Thoracic aorta (tissue), 2 donors: ENCODE results near the gene PIGS. TPM values are rescaled to one million over a fixed set of nuclear protein-coding genes. Genes with fewer than 3 reads are reported as not detected.

ENCODE experiments used
- ATAC-seq: fragments of 150-250 bp; one replicate; pipeline ENCODE4 v1.8.0; 2017; ENCODE audit warnings: low read depth; ENCODE audit not compliant: insufficient number of reproducible peaks, low FRiP score
- DNase-seq: peaks from one replicate; pipeline ENCODE4 v3.0.0-alpha.2; 2020; ENCODE audit warnings: low spot score
- H3K27ac ChIP-seq, 2 donors: fragments of 200-600 bp; sonication (generic); 1 replicate in 1 of 2; 2 replicates in 1 of 2; pipeline ENCODE4 v1.5.1; 2016; ENCODE audit warnings: mild to moderate bottlenecking in 2 of 2, moderate library complexity in 2 of 2
- H3K27me3 ChIP-seq: fragments of 200-600 bp; sonication (generic); replicated peaks from 2 replicates; pipeline ENCODE4 v1.6.0; 2016; ENCODE audit warnings: mild to moderate bottlenecking; ENCODE audit not compliant: insufficient read depth
- H3K36me3 ChIP-seq: fragments of 200-600 bp; sonication (generic); one replicate; pipeline ENCODE4 v1.5.1; 2016
- H3K4me1 ChIP-seq, 2 donors: fragments of 200-600 bp; sonication (generic); 1 replicate in 1 of 2; 2 replicates in 1 of 2; pipeline versions ENCODE4 v1.5.1 to v1.6.0; 2016; ENCODE audit warnings: low read depth in 2 of 2, mild to moderate bottlenecking in 1 of 2; ENCODE audit not compliant: control insufficient read depth in 1 of 2
- H3K4me3 ChIP-seq: fragments of 200-600 bp; sonication (generic); 2 replicates; pipeline ENCODE4 v1.5.1; 2016; ENCODE audit warnings: mild to moderate bottlenecking
- H3K9me3 ChIP-seq: fragments of 200-600 bp; sonication (generic); 2 replicates; pipeline ENCODE4 v1.5.1; 2016
- total RNA-seq, 2 donors: library from RNA; depleted of rRNA; stranded (reverse); fragments of >200 nt; gene quantifications; one replicate each; pipeline versions ENCODE4 v1.1.0 to v1.2.3, GENCODE V29; 2016
- TF ChIP-seq, protein P1 (sequence below): fragments of 200-600 bp; sonication (generic); IDR thresholded peaks from one replicate; pipeline ENCODE4 v1.5.1; 2019; ENCODE audit warnings: antibody characterized with exemption

The PIGS gene
- total RNA-seq, 2 donors from 2014 or later, result 39.1 to 63.1 TPM

DNA sequence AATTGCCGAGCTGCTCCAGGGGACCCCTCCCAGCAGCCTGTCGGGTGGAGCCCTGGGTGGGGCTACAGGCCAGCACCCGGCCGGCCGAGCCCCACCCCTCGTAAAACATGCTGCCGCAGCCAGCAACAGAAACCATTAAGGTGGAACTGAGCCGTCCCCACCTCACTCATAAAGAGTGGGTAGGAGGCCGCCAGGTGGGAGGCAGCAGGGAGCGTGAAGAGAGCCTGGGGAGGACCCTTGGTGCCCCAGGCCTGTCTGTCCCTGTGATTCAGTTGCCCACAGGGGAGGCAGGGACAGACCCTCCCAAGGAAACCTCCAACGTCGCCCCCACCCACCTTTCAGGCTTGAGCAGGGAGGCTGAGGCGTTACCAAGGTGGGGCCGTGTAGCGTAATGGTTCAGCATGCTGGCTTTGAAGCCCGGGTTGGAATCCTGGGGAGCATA lies 56.7 kb downstream of the PIGS start:
- no peak overlapping the region for H3K27ac ChIP-seq
- DNase-seq (no peak), ATAC-seq (no peak)
- TF ChIP-seq, protein P1, sequence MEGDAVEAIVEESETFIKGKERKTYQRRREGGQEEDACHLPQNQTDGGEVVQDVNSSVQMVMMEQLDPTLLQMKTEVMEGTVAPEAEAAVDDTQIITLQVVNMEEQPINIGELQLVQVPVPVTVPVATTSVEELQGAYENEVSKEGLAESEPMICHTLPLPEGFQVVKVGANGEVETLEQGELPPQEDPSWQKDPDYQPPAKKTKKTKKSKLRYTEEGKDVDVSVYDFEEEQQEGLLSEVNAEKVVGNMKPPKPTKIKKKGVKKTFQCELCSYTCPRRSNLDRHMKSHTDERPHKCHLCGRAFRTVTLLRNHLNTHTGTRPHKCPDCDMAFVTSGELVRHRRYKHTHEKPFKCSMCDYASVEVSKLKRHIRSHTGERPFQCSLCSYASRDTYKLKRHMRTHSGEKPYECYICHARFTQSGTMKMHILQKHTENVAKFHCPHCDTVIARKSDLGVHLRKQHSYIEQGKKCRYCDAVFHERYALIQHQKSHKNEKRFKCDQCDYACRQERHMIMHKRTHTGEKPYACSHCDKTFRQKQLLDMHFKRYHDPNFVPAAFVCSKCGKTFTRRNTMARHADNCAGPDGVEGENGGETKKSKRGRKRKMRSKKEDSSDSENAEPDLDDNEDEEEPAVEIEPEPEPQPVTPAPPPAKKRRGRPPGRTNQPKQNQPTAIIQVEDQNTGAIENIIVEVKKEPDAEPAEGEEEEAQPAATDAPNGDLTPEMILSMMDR, result no peak
- no peaks in the 10 kb centered on the region for H3K36me3 ChIP-seq
- H3K4me1 ChIP-seq, result no peaks in the 10 kb centered on the region
- no peaks in the 10 kb centered on the region for H3K27me3 ChIP-seq
- H3K9me3 ChIP-seq, result no peaks in the 10 kb centered on the region
- no peak overlapping the region for H3K4me3 ChIP-seq

DNA sequence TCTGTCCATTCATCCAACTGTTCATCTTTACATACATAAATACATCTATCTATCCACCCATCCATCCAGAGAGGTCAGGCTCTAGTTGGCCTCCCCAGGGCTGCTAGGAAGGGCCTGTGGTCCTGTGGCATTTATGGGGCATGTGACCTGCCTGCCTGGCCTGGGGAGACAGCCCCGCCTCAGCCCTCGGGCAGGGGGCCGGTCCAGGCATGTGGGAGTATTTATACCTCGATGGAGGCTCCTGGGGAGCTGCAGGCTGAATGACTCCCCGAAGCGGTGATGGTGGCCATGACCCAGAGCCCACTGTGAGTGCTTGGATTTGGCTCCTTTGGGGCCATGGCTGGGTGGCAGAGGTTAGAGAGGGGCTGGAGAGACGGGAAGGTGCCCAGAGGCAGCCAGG lies 57.8 kb downstream of the PIGS start:
- H3K27ac ChIP-seq, result no peak overlapping the region
- no peaks in the 10 kb centered on the region for H3K36me3 ChIP-seq
- no peaks in the 10 kb centered on the region for H3K4me1 ChIP-seq
- H3K4me3 ChIP-seq, result no peak overlapping the region
- TF ChIP-seq, protein P1, result no peak
- ATAC-seq, result no peak
- no peak for DNase-seq
- H3K27me3 ChIP-seq, result no peaks in the 10 kb centered on the region
- H3K9me3 ChIP-seq, result no peaks in the 10 kb centered on the region

DNA sequence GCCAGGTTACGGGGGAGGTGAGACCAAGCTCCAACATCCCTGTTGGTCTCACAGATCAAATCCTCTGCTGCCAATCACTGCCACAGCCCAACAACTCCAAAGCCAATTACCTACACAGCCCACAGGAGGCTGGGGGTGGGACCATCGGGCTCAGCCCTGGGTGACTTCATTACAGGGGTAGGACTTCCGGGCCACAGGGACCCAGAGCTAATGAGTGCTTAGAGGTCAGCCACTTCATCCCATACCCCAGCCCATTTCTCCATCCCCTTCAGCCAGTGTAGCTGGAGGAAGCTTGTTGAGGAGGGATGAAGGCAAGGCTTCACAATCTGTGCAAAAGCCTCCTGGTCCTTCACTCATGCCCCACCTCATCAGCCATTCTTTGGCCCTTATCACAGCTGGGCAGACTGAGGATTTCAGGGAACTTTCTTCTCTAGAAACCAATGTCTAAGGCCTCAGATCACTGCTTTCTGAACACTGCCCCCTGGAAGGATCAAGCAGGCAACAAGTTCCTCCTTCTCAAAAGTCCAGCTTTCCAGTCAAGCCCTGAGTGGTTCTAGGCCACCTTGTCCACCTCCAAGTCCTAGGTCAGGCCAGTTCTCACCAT lies 59.4 kb downstream of the PIGS start:
- DNase-seq, result no peak
- ATAC-seq, result no peak
- TF ChIP-seq, protein P1, result no peak
- no peaks in the 10 kb centered on the region for H3K27me3 ChIP-seq
- no peaks in the 10 kb centered on the region for H3K9me3 ChIP-seq
- H3K4me1 ChIP-seq, result no peaks in the 10 kb centered on the region
- no peak overlapping the region for H3K27ac ChIP-seq
- H3K36me3 ChIP-seq, result no peaks in the 10 kb centered on the region
- H3K4me3 ChIP-seq, result no peak overlapping the region

DNA sequence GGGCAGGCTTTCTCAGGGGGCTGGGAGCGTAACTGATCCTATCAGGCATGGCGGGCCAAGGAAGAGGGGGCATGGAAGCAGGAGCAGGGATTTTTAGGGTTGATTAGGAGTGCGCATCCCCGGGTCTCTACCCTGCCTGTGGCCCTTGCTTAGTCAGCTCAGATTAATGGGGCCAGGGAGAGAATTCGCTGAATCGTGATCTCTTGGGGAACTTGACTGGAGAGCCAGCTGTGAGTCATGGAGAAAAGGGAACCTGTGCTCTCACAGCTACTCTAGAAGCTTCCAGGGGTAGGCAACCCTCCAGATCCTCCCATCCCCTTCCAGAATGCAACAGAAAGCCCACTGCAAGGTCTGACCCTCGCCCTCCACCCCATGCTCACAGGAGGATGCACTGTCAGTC lies 61.5 kb downstream of the PIGS start:
- H3K36me3 ChIP-seq, result no peaks in the 10 kb centered on the region
- H3K9me3 ChIP-seq, result no peaks in the 10 kb centered on the region
- H3K4me3 ChIP-seq, result no peak overlapping the region
- ATAC-seq, result no peak
- no peaks in the 10 kb centered on the region for H3K27me3 ChIP-seq
- no peak overlapping the region for H3K27ac ChIP-seq
- no peak for DNase-seq
- no peaks in the 10 kb centered on the region for H3K4me1 ChIP-seq
- TF ChIP-seq, protein P1, result no peak

DNA sequence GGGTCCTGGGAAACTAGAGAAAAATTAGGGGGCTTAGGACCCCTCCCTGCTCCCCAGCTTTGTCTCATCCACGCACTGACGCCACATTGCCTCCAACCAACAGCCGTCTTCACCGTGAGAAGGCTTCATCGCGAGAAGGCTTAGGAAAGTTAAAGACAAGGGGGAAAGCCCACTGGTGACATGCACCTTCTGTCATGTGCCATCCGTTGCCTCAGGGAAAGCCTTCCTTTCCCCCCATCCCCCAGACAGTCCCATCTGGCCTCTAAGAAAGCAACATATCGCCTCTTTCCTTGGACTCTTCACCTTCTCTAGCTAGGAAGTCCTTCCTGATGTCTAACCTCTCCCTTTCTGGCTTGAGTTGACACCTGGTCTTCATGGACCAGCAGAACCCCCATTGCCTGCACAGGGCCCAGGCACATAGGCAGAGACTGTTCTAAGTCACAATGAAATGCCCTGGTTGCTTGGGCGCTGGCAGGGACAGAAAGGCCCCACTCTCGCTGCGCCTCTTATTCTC lies 63.1 kb downstream of the PIGS start:
- Histone ChIP-seq H3K27me3 (no peaks in the 10 kb centered on the region), H3K27ac (no peak overlapping the region), H3K36me3 (no peaks in the 10 kb centered on the region), H3K4me1 (no peaks in the 10 kb centered on the region), H3K4me3 (no peak overlapping the region), H3K9me3 (no peaks in the 10 kb centered on the region)
- DNase-seq, result no peak
- TF ChIP-seq, protein P1, result no peak
- ATAC-seq, result no peak
